HFFc6 (cell line): Measurements from ENCODE around the gene ANAPC7. TPM values are rescaled to one million over a fixed set of nuclear protein-coding genes. Genes with fewer than 3 reads are reported as not detected.
A peak's percentile ranks its signal among the peaks of the same experiment; 100 is the strongest.

ENCODE experiments used
- DNase-seq: peaks from one replicate; pipeline ENCODE4 v3.0.0-alpha.2; 2018
- H3K27ac Mint-ChIP-seq: 2 replicates; pipeline ENCODE4 v1.8.0; 2020; ENCODE audit warnings: mild to moderate bottlenecking, mixed read lengths
- H3K27me3 Mint-ChIP-seq: 2 replicates; pipeline ENCODE4 v1.8.0; 2021; ENCODE audit warnings: mild to moderate bottlenecking, moderate library complexity, mixed read lengths; ENCODE audit not compliant: insufficient read depth
- H3K36me3 Mint-ChIP-seq: 2 replicates; pipeline ENCODE4 v1.8.0; 2021; ENCODE audit warnings: low read depth, mixed read lengths
- H3K4me1 Mint-ChIP-seq: 2 replicates; pipeline ENCODE4 v1.8.0; 2020; ENCODE audit warnings: low read depth, mixed read lengths
- H3K4me3 Mint-ChIP-seq: 2 replicates; pipeline ENCODE4 v1.8.0; 2020; ENCODE audit warnings: mild to moderate bottlenecking, moderate library complexity, mixed read lengths
- H3K9me3 Mint-ChIP-seq: 2 replicates; pipeline ENCODE4 v1.8.0; 2020; ENCODE audit warnings: mild to moderate bottlenecking, mixed read lengths
- CTCF ChIP-seq: fragments of 200-600 bp; sonication (generic); IDR thresholded peaks from 2 replicates; pipeline ENCODE4 v1.5.0; 2021; ENCODE audit warnings: antibody characterized with exemption, mild to moderate bottlenecking
- long read RNA-seq: library from polyadenylated mRNA; unstranded; transcript quantifications from one replicate; pipeline ENCODE4 v2.0.0, GENCODE V29; 2019
- total RNA-seq, 6 experiments: library from RNA; stranded (reverse); fragmentation: NEBNext Ultra II Directional; extraction: Animal tissue kit (Norgen Biotek cat#: 25700); gene quantifications; 2 replicates in 1 of 6; 3 replicates in 5 of 6; pipeline ENCODE4 v1.2.3, GENCODE V29; 2021

ANAPC7 gene
- total RNA-seq: 10 to 100 TPM; 48.7 to 58.8 (median 57.3) TPM
- long read RNA-seq, transcript ANAPC7-201 (10 exons, 2,200 nt): minor isoform, 19 of 71 reads
- long read RNA-seq, transcript ANAPC7-203 (11 exons, 3,045 nt): major isoform, 32 of 71 reads
- long read RNA-seq, partial matches to known transcripts: 6 of 71 reads
- long read RNA-seq, other reads (novel, unspliced or antisense): 11 of 71 reads

- Mint-ChIP-seq H3K36me3 (peaks cover 22% of the 10 kb centered on the region), H3K27me3 (no peaks in the 10 kb centered on the region; the same call in 1 of the 2 replicates), H3K4me3 (peak within 1 kb of the TSS; percentile 100), H3K4me1 (peaks cover 18% of the 10 kb centered on the region), H3K9me3 (no peaks in the 10 kb centered on the region), H3K27ac (peak within 1 kb of the TSS; percentile 100)
- peak; percentile 91 for DNase-seq
- 0 out of 2 replicates have a peak, but pooled peaks have one; percentile 16 for TF ChIP-seq CTCF
Measured at GRCh38 chr12:110403146-110403975, at the start of gene ANAPC7. Gene ANAPC7 (minus strand): TSS chr12:110403708. CDS start chr12:110403627, 81 bp downstream.

GRCh38 chr12:110451263-110451662 is 47.8 kb upstream of the ANAPC7 start:
- peaks cover 33% of the 10 kb centered on the region for H3K4me1 Mint-ChIP-seq
- no peak for TF ChIP-seq CTCF
- peaks cover 24% of the 10 kb centered on the region for H3K36me3 Mint-ChIP-seq
- H3K27me3 Mint-ChIP-seq: peaks cover 2% of the 10 kb centered on the region; the same call in 1 of the 2 replicates
- no peaks in the 10 kb centered on the region for H3K9me3 Mint-ChIP-seq
- DNase-seq: no peak
- peak overlapping the region; percentile 99 for H3K27ac Mint-ChIP-seq
- no peak overlapping the region for H3K4me3 Mint-ChIP-seq

DNA sequence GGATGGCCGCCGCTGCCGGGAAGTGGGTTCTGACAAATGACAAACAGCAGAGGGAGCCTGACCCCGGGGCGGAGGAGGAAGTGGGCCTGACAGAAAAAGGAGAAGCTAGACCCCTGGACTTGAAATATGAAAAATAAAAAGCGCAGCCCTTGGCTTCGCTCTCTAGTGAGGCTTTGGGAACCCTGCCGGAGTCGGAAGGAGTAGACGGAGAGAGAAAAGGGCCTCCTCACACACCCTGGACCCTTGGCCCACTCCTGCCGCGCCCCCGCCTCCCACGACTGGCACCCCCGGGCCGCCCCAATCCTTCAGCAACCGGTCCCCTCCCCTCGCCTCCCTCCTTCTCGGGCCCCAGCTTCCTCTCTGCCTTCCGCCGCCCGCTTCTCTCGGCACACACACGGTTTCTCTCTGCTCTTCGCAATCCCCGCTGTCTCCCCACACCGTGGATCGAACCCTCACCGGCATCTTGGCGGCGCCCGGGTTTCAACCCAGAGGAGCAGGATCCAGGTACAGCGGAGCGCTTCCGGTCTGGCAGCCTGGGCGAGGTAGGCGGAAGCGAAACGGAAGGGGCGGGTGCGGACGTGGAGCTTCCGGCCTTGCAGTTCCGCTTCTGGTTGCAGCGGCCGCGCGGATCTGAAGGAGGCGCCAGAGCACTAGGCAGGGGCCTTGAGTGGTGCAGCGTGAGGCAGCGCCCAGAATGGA is 46.4 kb upstream of the ANAPC7 start, which contains the start of gene ARPC3:
Gene ARPC3, minus strand, starts transcription at position 539 of the 699 bp plus-strand sequence. Its CDS starts 77 bp downstream, at position 462.
- Mint-ChIP-seq H3K27me3 (peaks cover 2% of the 10 kb centered on the region; the same call in 1 of the 2 replicates), H3K36me3 (peaks cover 29% of the 10 kb centered on the region), H3K4me3 (peak within 1 kb of the TSS; percentile 98), H3K9me3 (no peaks in the 10 kb centered on the region), H3K27ac (peak within 1 kb of the TSS; percentile 99), H3K4me1 (peaks cover 39% of the 10 kb centered on the region)
- peak; percentile 78 for TF ChIP-seq CTCF
- DNase-seq: peak; percentile 90

DNA sequence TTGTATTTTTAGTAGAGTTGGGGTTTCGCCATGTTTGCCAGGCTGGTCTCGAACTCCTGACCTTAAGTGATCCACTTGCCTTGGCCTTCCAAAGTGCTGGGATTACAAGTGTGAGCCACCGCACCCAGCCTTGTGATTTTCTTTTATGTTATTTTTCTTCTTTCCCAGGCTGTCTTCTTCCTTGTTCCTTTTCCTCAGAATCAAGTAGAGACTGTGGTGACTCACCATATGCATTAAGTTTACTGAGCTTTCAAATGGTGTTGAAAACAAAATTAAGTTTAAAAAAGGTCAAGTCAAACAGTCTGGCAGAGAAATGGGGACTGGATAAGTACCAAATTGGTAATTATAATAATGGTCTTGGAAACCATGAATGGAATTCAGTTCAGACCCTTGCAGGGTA is 40.9 kb upstream of the ANAPC7 start:
- Mint-ChIP-seq H3K4me3 (no peak overlapping the region), H3K27ac (no peak overlapping the region; the same call in 1 of the 2 replicates), H3K36me3 (peaks cover 35% of the 10 kb centered on the region), H3K9me3 (no peaks in the 10 kb centered on the region), H3K27me3 (no peaks in the 10 kb centered on the region; the same call in none of the 2 replicates), H3K4me1 (peaks cover 31% of the 10 kb centered on the region)
- DNase-seq: no peak
- TF ChIP-seq CTCF: no peak

DNA sequence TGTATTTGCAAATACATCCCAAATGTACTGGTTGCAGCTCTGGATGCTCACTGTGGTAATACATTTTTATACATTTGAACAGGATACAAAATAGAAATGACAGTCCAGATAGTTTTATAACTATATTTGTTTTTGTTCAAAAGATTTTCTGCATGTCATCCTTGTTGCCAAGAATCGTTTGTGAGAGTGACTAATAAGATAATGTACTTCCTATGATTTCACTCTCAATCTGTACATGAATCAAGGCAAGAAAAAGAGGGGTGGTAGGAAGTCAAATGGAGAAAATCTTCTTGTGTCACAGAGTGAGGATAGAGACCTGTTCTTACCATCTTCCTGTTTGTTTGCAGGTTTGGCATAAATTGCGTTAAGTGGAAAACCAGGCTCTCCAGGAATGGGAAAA is 32.7 kb upstream of the ANAPC7 start:
- DNase-seq: no peak
- Mint-ChIP-seq H3K36me3 (peaks cover 32% of the 10 kb centered on the region), H3K27ac (peak overlapping the region; percentile 42), H3K27me3 (no peaks in the 10 kb centered on the region; the same call in 1 of the 2 replicates), H3K4me1 (peaks cover 20% of the 10 kb centered on the region), H3K9me3 (no peaks in the 10 kb centered on the region), H3K4me3 (no peak overlapping the region)
- TF ChIP-seq CTCF: no peak
